H9 (cell line): ENCODE measurements around the gene MLLT3. TPM values are rescaled to one million over a fixed set of nuclear protein-coding genes. Genes with fewer than 3 reads are reported as not detected.

Source experiments
- DNase-seq: peaks from one replicate; pipeline ENCODE4 v3.0.0-alpha.2; 2017
- H2AFZ ChIP-seq: one replicate; pipeline ENCODE4 v1.6.1; 2013; ENCODE audit warnings: mild to moderate bottlenecking, low read length, control low read depth, moderate library complexity
- H2AK5ac ChIP-seq: 2 replicates; pipeline ENCODE4 v1.6.1; 2013; ENCODE audit warnings: low read length, control low read depth, mixed read lengths; ENCODE audit not compliant: insufficient read length
- H2BK120ac ChIP-seq: one replicate; pipeline ENCODE4 v1.6.1; 2013; ENCODE audit warnings: low read depth, mild to moderate bottlenecking, low read length, control low read depth, inconsistent platforms; ENCODE audit not compliant: poor library complexity, severe bottlenecking
- H2BK12ac ChIP-seq: 2 replicates; pipeline ENCODE4 v1.6.1; 2013; ENCODE audit warnings: low read length, control low read depth, mixed read lengths, low read depth; ENCODE audit not compliant: insufficient read length
- H2BK15ac ChIP-seq: 2 replicates; pipeline ENCODE4 v1.6.1; 2013; ENCODE audit warnings: low read depth, low read length, control low read depth
- H2BK20ac ChIP-seq: one replicate; pipeline ENCODE4 v1.6.1; 2013; ENCODE audit warnings: low read depth, mild to moderate bottlenecking, low read length, control low read depth, inconsistent platforms; ENCODE audit not compliant: poor library complexity, severe bottlenecking
- H2BK5ac ChIP-seq: 2 replicates; pipeline ENCODE4 v1.6.1; 2013; ENCODE audit warnings: low read length, control low read depth, mixed read lengths; ENCODE audit not compliant: insufficient read length
- H3K14ac ChIP-seq: 2 replicates; pipeline ENCODE4 v1.6.1; 2013; ENCODE audit warnings: low read length, control low read depth; ENCODE audit not compliant: insufficient read depth
- H3K18ac ChIP-seq: 2 replicates; pipeline ENCODE4 v1.6.1; 2013; ENCODE audit warnings: low read depth, mild to moderate bottlenecking, mixed read lengths, low read length, control low read depth; ENCODE audit not compliant: insufficient read length
- H3K23ac ChIP-seq: 2 replicates; pipeline ENCODE4 v1.6.1; 2013; ENCODE audit warnings: low read length, control low read depth, mixed read lengths, low read depth; ENCODE audit not compliant: insufficient read length
- H3K23me2 ChIP-seq: 2 replicates; pipeline ENCODE4 v1.6.1; 2013; ENCODE audit warnings: low read depth, mild to moderate bottlenecking, mixed read lengths, low read length, control low read depth; ENCODE audit not compliant: insufficient read length, poor library complexity, severe bottlenecking
- H3K27ac ChIP-seq: 2 replicates; pipeline ENCODE4 v1.5.1; 2013; ENCODE audit warnings: low read length, control low read depth, mixed read lengths, low read depth; ENCODE audit not compliant: insufficient read length
- H3K27me3 ChIP-seq: 2 replicates; pipeline ENCODE4 v1.6.1; 2013; ENCODE audit warnings: low read length, control low read depth, inconsistent platforms; ENCODE audit not compliant: insufficient read depth
- H3K4ac ChIP-seq: 2 replicates; pipeline ENCODE4 v1.6.1; 2013; ENCODE audit warnings: low read depth, mild to moderate bottlenecking, control low read depth, inconsistent platforms, low read length, moderate library complexity
- H3K4me1 ChIP-seq: 2 replicates; pipeline ENCODE4 v1.6.1; 2013; ENCODE audit warnings: low read length, control low read depth, inconsistent platforms; ENCODE audit not compliant: insufficient read depth
- H3K4me2 ChIP-seq: 2 replicates; pipeline ENCODE4 v1.6.1; 2013; ENCODE audit warnings: low read length, control low read depth, mixed read lengths; ENCODE audit not compliant: insufficient read length, insufficient read depth
- H3K56ac ChIP-seq: 2 replicates; pipeline ENCODE4 v1.6.1; 2013; ENCODE audit warnings: low read depth, mild to moderate bottlenecking, mixed read lengths, low read length, control low read depth; ENCODE audit not compliant: insufficient read length
- H3K79me1 ChIP-seq: 2 replicates; pipeline ENCODE4 v1.6.1; 2013; ENCODE audit warnings: low read depth, mild to moderate bottlenecking, moderate library complexity, low read length, control low read depth, inconsistent platforms; ENCODE audit not compliant: insufficient read depth, poor library complexity, severe bottlenecking
- H3K79me2 ChIP-seq: 2 replicates; pipeline ENCODE4 v1.6.1; 2013; ENCODE audit warnings: low read length, control low read depth, inconsistent platforms; ENCODE audit not compliant: insufficient read depth
- H3K9ac ChIP-seq: 2 replicates; pipeline ENCODE4 v1.6.1; 2013; ENCODE audit warnings: low read length, control low read depth, mixed read lengths; ENCODE audit not compliant: insufficient read length; ENCODE audit errors: extremely low read depth
- H3K9me3 ChIP-seq: one replicate; pipeline ENCODE4 v1.6.1; 2013; ENCODE audit warnings: low read depth, low read length, inconsistent platforms; ENCODE audit not compliant: control insufficient read depth
- H3T11ph ChIP-seq: one replicate; pipeline ENCODE4 v1.6.1; 2013; ENCODE audit warnings: mild to moderate bottlenecking, low read length, control low read depth, inconsistent platforms
- H4K20me1 ChIP-seq: one replicate; pipeline ENCODE4 v1.6.1; 2013; ENCODE audit not compliant: control insufficient read depth, insufficient read length, insufficient read depth
- H4K5ac ChIP-seq: 2 replicates; pipeline ENCODE4 v1.6.1; 2013; ENCODE audit warnings: low read depth, mild to moderate bottlenecking, mixed read lengths, low read length, control low read depth; ENCODE audit not compliant: insufficient read length
- H4K8ac ChIP-seq: replicated peaks from 2 replicates; pipeline ENCODE4 v1.6.1; 2013; ENCODE audit warnings: low read length, control low read depth, mixed read lengths, low read depth; ENCODE audit not compliant: insufficient read length
- H4K91ac ChIP-seq: 2 replicates; pipeline ENCODE4 v1.6.1; 2013; ENCODE audit warnings: low read depth, mild to moderate bottlenecking, moderate library complexity, mixed read lengths, low read length, control low read depth; ENCODE audit not compliant: insufficient read length
- H3K27ac Mint-ChIP-seq, 3 experiments: 2 replicates in 2 of 3; 3 replicates in 1 of 3; pipeline ENCODE4 v1.8.0; 2020 to 2021; ENCODE audit warnings: mixed read lengths in 3 of 3, mild to moderate bottlenecking in 1 of 3, moderate library complexity in 1 of 3
- H3K27me3 Mint-ChIP-seq: 2 replicates; pipeline ENCODE4 v1.8.0; 2021; ENCODE audit warnings: low read depth, mild to moderate bottlenecking, moderate library complexity, mixed read lengths
- H3K36me3 Mint-ChIP-seq, 3 experiments: 2 replicates in 2 of 3; 3 replicates in 1 of 3; pipeline ENCODE4 v1.8.0; 2020 to 2021; ENCODE audit warnings: low read depth in 3 of 3, mixed read lengths in 3 of 3; ENCODE audit not compliant: insufficient read depth in 1 of 3
- H3K4me1 Mint-ChIP-seq, 2 experiments: 2 replicates each; pipeline ENCODE4 v1.8.0; 2020; ENCODE audit warnings: mixed read lengths in 2 of 2
- H3K4me3 Mint-ChIP-seq, 2 experiments: 2 replicates in 1 of 2; 3 replicates in 1 of 2; pipeline ENCODE4 v1.8.0; 2020 to 2021; ENCODE audit warnings: mild to moderate bottlenecking in 2 of 2, mixed read lengths in 2 of 2, moderate library complexity in 1 of 2
- H3K9me3 Mint-ChIP-seq, 2 experiments: 2 replicates in 1 of 2; 3 replicates in 1 of 2; pipeline ENCODE4 v1.8.0; 2020; ENCODE audit warnings: mild to moderate bottlenecking in 2 of 2, mixed read lengths in 2 of 2, moderate library complexity in 1 of 2
- CTCF ChIP-seq: fragments of 200-600 bp; sonication (generic); conservative IDR thresholded peaks from 3 replicates; pipeline ENCODE4 v1.8.0; 2021; ENCODE audit warnings: antibody characterized with exemption, mild to moderate bottlenecking
- WGBS: extraction: QIAGEN DNeasy Blood & Tissue Kit; methylation state at CpG from one replicate; pipeline ENCODE4 v1.1.7; 2013; ENCODE audit warnings: missing lambda C conversion rate, low lambda C conversion rate, mixed read lengths; ENCODE audit not compliant: insufficient read length; ENCODE audit errors: extremely low coverage; 5-methylcytosine and 5-hydroxymethylcytosine counted together
- total RNA-seq: library from RNA; stranded (reverse); gene quantifications from 2 replicates; pipeline ENCODE4 v1.2.1, GENCODE V29; 2021

MLLT3 gene
- total RNA-seq, 1 experiment from 2014 or later: 3.9 TPM

GRCh38 chr9:20601292-20601691 lies 21.0 kb downstream of the MLLT3 start:
- no peak overlapping the region for H3K27ac Mint-ChIP-seq
- H3K36me3 Mint-ChIP-seq: no peaks in the 10 kb centered on the region
- no peak overlapping the region for H2BK12ac ChIP-seq
- H4K20me1 ChIP-seq: no peaks in the 10 kb centered on the region
- H3K9me3 ChIP-seq: no peaks in the 10 kb centered on the region
- H4K5ac ChIP-seq: no peak overlapping the region
- H3T11ph ChIP-seq: no peak overlapping the region
- H4K91ac ChIP-seq: no peak overlapping the region
- H3K4me1 Mint-ChIP-seq: peaks cover 9 to 12% of the 10 kb centered on the region in 2 experiments
- no CpG with 5 or more reads among the region's 1 CpG for WGBS
- H2AK5ac ChIP-seq: no peak overlapping the region
- peaks cover 2% of the 10 kb centered on the region for H3K79me1 ChIP-seq
- H4K8ac ChIP-seq: no peak overlapping the region
- H2BK120ac ChIP-seq: no peak overlapping the region
- no peak overlapping the region for H2BK5ac ChIP-seq
- H3K4ac ChIP-seq: no peak overlapping the region
- H2BK15ac ChIP-seq: no peak overlapping the region
- H3K9ac ChIP-seq: no peak overlapping the region
- no peaks in the 10 kb centered on the region for H3K23me2 ChIP-seq
- no peak overlapping the region for H3K4me3 Mint-ChIP-seq
- TF ChIP-seq CTCF: no peak
- no peak overlapping the region for H3K18ac ChIP-seq
- no peak for DNase-seq
- no peak overlapping the region for H3K27ac ChIP-seq
- H3K56ac ChIP-seq: no peak overlapping the region
- no peak overlapping the region for H2BK20ac ChIP-seq
- no peak overlapping the region for H3K14ac ChIP-seq
- H3K23ac ChIP-seq: no peak overlapping the region
- H3K27me3 Mint-ChIP-seq: no peaks in the 10 kb centered on the region
- H3K79me2 ChIP-seq: no peaks in the 10 kb centered on the region
- H2AFZ ChIP-seq: no peak overlapping the region
- no peaks in the 10 kb centered on the region for H3K9me3 Mint-ChIP-seq
- H3K27me3 ChIP-seq: no peaks in the 10 kb centered on the region
- no peaks in the 10 kb centered on the region for H3K4me1 ChIP-seq
- H3K4me2 ChIP-seq: no peak overlapping the region
